ENCODE results near the gene AP2B1. TPM values are rescaled to one million over a fixed set of nuclear protein-coding genes. Genes with fewer than 3 reads are reported as not detected.

Gene AP2B1
- total RNA-seq, 1 donor from 2014 or later, result 330 TPM

DNA sequence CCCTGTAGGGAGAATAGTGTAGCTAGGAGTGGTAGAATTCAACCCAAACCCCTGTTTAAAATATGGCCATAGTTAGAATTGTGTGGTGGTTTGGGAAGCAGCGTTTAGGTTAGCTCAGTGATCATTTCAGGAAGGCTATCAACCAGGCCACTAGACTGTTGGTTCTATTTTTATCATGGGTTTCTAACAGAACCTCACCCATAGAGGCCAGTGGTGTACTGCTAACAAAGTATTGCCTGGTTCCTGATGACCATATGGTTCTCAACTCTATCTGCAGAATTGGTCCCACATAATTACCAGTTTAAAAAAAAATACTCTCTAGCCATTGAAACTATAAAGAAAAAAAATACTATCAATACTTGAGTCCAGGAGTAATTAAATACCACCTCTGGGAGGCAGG is 73.8 kb downstream of the AP2B1 start:
- Mint-ChIP-seq H3K27me3 (ENCODE audit: unreplicated experiment) (peaks cover 2% of the 10 kb centered on the region), H3K4me1 (ENCODE audit: unreplicated experiment) (no peaks in the 10 kb centered on the region), H3K27ac (ENCODE audit: unreplicated experiment) (no peak overlapping the region), H3K4me3 (ENCODE audit: unreplicated experiment) (no peak overlapping the region), H3K36me3 (ENCODE audit: low read depth, unreplicated experiment) (peaks cover 7% of the 10 kb centered on the region), H3K9me3 (ENCODE audit: unreplicated experiment) (no peaks in the 10 kb centered on the region)
- no peak for DNase-seq (ENCODE audit: low spot score)
- TF ChIP-seq, protein P1, sequence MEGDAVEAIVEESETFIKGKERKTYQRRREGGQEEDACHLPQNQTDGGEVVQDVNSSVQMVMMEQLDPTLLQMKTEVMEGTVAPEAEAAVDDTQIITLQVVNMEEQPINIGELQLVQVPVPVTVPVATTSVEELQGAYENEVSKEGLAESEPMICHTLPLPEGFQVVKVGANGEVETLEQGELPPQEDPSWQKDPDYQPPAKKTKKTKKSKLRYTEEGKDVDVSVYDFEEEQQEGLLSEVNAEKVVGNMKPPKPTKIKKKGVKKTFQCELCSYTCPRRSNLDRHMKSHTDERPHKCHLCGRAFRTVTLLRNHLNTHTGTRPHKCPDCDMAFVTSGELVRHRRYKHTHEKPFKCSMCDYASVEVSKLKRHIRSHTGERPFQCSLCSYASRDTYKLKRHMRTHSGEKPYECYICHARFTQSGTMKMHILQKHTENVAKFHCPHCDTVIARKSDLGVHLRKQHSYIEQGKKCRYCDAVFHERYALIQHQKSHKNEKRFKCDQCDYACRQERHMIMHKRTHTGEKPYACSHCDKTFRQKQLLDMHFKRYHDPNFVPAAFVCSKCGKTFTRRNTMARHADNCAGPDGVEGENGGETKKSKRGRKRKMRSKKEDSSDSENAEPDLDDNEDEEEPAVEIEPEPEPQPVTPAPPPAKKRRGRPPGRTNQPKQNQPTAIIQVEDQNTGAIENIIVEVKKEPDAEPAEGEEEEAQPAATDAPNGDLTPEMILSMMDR (IDR thresholded peaks at IDR 0.05; ENCODE audit: unreplicated experiment), result no peak

DNA sequence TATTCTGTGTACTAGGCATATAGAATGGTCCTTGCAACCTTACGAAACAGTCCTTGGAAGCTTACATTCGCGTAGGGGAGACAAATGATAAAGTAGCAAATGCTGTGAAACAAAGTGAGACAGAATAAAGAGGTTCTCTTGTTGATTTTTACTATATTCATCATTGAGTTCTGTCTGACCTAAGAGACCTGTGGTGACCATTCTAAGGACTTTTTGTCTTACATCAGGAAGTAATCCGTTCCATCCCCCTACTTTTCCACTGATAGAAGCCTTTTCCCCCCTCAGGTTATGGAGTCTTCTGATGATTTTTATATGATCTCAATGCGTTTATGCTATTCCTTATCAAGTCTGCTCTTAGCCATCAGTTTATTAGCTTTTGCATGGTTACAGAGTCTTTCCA is 77.6 kb downstream of the AP2B1 start:
- Mint-ChIP-seq H3K4me3 (ENCODE audit: unreplicated experiment) (no peak overlapping the region), H3K36me3 (ENCODE audit: low read depth, unreplicated experiment) (peaks cover 3% of the 10 kb centered on the region), H3K4me1 (ENCODE audit: unreplicated experiment) (no peaks in the 10 kb centered on the region), H3K27ac (ENCODE audit: unreplicated experiment) (no peak overlapping the region), H3K27me3 (ENCODE audit: unreplicated experiment) (no peaks in the 10 kb centered on the region), H3K9me3 (ENCODE audit: unreplicated experiment) (no peaks in the 10 kb centered on the region)
- TF ChIP-seq, protein P1 (IDR thresholded peaks at IDR 0.05; ENCODE audit: unreplicated experiment), result no peak
- no peak for DNase-seq (ENCODE audit: low spot score)

DNA sequence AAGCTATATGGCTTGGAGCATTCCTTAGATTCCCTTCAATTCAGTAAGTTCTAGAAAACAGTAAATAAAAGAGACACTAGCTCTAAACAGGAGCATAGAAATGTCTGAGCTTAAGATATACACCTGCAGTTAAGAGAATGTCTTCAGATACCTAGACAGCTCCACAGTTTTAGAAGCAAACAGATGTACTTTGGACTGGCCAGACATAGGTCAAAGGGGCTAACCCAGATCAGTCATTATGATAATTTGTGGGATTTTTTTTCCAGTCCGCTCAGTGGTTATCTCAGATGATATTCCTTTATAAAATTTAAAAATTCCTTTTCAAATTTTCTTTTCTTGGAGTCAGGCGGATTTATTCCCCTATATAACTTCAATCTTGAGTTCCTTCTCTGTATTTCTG is 78.5 kb downstream of the AP2B1 start:
- no peak overlapping the region for H3K27ac Mint-ChIP-seq (ENCODE audit: unreplicated experiment)
- no peaks in the 10 kb centered on the region for H3K9me3 Mint-ChIP-seq (ENCODE audit: unreplicated experiment)
- no peaks in the 10 kb centered on the region for H3K27me3 Mint-ChIP-seq (ENCODE audit: unreplicated experiment)
- TF ChIP-seq, protein P1 (IDR thresholded peaks at IDR 0.05; ENCODE audit: unreplicated experiment), result no peak
- H3K4me1 Mint-ChIP-seq (ENCODE audit: unreplicated experiment), result no peaks in the 10 kb centered on the region
- H3K36me3 Mint-ChIP-seq (ENCODE audit: low read depth, unreplicated experiment), result peaks cover 5% of the 10 kb centered on the region
- no peak for DNase-seq (ENCODE audit: low spot score)
- H3K4me3 Mint-ChIP-seq (ENCODE audit: unreplicated experiment), result no peak overlapping the region

GRCh38 chr17:35666070-35666469 is 78.9 kb downstream of the AP2B1 start:
- peaks cover 6% of the 10 kb centered on the region for H3K36me3 Mint-ChIP-seq (ENCODE audit: low read depth, unreplicated experiment)
- TF ChIP-seq, protein P1 (IDR thresholded peaks at IDR 0.05; ENCODE audit: unreplicated experiment), result no peak

DNA sequence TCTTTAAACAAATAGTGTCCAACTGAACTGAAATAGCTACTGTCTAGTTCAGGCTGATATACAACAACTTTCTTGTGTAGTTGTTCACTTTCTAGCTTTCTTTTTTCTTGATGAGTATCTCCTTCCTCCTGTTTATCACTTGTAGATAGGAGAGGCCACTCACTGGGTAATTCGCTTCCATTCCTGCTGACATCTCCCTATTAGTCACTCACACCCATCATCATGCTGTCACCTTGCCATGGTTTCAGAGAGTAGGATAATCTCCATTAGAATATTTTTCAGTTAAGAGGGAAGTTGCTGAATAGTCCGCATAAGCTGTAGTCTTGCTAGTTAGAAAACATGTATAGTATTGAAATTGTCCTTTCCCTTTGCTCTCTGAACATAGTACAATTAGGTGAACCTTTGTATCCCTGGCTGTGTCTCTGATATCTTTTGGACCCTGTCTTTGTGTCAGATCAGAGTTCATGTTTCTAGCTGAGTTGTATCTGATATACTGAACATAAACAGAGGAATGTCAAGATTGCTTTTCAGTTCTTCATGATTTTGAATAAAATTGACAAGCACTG is 79.9 kb downstream of the AP2B1 start:
- DNase-seq (ENCODE audit: low spot score), result no peak
- Mint-ChIP-seq H3K4me3 (ENCODE audit: unreplicated experiment) (no peak overlapping the region), H3K36me3 (ENCODE audit: low read depth, unreplicated experiment) (peaks cover 7% of the 10 kb centered on the region), H3K9me3 (ENCODE audit: unreplicated experiment) (no peaks in the 10 kb centered on the region), H3K27ac (ENCODE audit: unreplicated experiment) (no peak overlapping the region), H3K4me1 (ENCODE audit: unreplicated experiment) (no peaks in the 10 kb centered on the region), H3K27me3 (ENCODE audit: unreplicated experiment) (no peaks in the 10 kb centered on the region)
- TF ChIP-seq, protein P1 (IDR thresholded peaks at IDR 0.05; ENCODE audit: unreplicated experiment), result no peak

More at GRCh38 chr17:35666070-35666469, 78.9 kb downstream of the AP2B1 start:
- no peak overlapping the region for H3K4me3 Mint-ChIP-seq (ENCODE audit: unreplicated experiment)
- H3K4me1 Mint-ChIP-seq (ENCODE audit: unreplicated experiment), result no peaks in the 10 kb centered on the region
- no peaks in the 10 kb centered on the region for H3K9me3 Mint-ChIP-seq (ENCODE audit: unreplicated experiment)
- no peak for DNase-seq (ENCODE audit: low spot score)
- H3K27me3 Mint-ChIP-seq (ENCODE audit: unreplicated experiment), result no peaks in the 10 kb centered on the region
- H3K27ac Mint-ChIP-seq (ENCODE audit: unreplicated experiment), result no peak overlapping the region
